DMS114 treated with DMSO at 0.1 percent for 48 hours (cell line): ENCODE results near the gene TMEM131.

Experiments used
- DNase-seq: peaks from one replicate; lab custom pipeline; 2025; ENCODE audit not compliant: unreplicated experiment; lab: John Stamatoyannopoulos, UW

The TMEM131 gene

DNA sequence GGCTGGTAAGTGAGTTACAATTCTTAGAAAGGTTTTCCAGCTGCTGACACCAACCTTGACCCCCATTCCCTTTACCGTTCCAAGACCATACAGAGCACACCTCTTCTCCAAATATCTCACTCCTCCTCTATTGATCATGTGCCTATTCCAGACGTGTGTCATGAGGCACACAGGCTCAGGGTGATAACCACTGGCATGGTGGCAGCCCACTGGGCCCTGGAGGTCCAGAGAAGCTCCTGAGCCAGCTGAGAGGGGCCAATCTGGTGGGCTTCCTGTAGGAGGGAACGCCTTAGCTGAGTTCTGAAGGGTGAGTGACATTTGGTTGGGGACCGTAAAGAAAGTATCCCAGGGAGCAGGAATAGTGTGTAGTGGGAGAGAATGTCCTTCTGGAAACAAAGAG is 254.1 kb downstream of the TMEM131 start:
- no peak for DNase-seq

DNA sequence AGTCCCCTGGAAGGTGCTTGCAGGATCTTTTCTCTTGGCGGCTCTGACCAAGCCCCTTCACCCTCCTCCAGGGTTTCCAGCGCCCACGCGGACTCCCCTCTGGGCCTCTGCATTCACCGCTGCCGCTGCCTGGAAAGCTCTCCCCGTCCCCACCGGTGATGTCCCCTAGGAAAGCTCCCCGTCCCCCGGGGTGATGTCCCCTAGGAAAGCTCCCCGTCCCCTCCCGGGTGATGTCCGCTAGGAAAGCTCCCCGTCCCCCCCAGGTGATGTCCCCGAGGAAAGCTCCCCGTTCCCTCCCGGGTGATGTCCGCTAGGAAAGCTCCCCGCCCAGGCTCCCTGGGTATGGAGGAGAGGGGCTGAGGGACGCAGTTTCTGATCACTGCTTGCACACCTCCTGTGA is 254.5 kb downstream of the TMEM131 start:
- DNase-seq, result no peak

DNA sequence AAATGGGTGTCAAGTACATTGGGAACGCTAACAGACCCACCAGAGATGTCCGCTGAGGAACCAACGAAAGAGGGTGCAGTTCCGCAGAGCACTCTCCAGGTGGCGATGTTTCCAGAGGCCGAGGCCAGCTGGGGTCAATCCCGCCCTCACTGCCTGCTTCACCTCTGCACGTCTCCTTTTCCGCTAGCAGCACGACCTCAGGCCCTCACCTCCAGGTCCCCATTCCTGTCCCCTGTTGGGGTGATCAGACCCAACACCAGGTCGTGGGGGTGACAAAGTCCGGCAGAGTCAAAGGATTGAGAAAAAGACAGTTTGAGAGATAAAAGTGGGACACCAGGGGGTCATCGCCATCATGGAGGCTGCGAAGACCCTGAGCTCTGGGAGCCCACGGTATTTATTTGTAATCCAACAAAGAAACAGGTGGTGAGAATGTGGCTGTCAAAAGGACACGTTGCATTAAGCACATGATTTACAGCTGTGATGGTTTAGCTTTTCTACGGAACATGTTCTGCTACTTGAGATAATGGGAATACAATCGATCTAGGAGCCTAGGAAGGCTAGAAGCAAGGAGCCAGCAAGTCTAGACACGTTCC is 255.1 kb downstream of the TMEM131 start:
- DNase-seq, result no peak

- DNase-seq, result no peak
Observed at GRCh38 chr2:97739893-97740245, 255.9 kb downstream of the TMEM131 start.

DNA sequence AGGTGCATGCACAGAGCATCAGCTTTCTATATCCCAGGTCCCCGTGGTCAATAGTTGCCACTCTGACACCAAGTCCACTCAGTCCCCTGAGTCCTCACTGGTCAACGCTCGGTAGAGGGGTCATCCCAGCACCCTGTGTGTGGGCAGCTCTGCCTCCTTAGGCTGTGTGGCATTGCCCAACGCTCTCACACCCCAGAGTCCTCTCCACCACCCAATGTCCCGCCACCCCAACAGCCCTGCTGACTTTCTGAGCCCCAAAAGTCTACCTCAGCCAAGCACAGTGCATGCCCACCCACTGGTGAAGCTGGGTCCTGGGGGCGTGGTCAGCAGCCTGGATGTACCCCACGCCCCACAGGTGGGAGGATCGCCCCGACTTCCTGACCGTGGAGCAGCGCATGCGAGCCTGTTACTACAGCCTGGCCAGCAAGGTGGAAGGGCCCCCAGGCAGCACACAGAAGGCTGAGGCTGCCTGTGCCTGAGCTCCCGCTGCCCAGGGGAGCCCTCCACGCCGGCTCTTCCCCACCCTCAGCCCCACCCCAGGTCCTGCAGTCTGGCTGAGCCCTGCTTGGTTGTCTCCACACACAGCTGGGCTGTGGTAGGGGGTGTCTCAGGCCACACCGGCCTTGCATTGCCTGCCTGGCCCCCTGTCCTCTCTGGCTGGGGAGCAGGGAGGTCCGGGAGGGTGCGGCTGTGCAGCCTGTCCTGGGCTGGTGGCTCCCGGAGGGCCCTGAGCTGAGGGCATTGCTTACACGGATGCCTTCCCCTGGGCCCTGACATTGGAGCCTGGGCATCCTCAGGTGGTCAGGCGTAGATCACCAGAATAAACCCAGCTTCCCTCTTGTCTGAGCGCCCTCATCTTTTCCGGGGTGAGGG is 256.5 kb downstream of the TMEM131 start:
- DNase-seq, result no peak

GRCh38 chr2:97738179-97739019 is 257.3 kb downstream of the TMEM131 start:
- no peak for DNase-seq

- no peak for DNase-seq
Observed at GRCh38 chr2:97737421-97738178, 258.1 kb downstream of the TMEM131 start.

DNA sequence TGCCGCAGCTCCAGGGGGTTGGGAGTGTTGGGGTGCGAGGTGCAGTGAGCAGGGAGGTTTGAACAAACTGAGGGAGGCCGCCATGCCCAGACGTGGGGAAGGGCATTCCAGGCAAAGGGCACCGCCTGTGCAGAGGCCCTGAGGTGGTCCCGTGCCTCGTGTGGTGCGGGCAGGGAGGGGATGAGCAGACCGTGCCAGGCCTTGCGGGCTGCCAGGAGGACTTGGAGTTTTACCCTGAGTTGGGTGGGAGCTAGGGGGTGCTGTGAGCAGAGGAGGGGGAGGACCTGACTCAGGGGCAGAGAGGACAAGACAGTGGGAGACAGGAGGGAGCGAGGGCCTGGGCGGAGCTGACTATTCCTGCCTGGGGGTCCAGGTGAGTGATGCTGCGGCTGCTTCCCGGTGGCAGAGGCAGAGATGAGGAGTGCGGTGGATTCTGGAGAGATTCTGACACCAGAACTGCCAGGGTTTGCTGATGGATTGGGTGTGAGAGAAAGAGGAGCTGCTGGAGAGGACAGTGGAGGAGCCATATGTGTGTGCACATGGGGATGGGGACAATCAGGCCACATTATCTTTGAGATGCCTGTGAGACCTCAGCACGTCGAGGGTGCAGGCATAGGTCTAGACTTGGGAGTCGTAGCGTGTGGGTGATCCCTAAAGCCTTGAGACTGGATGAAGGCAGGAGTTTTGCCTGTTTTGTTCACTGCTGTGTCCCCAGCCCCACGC is 259.0 kb downstream of the TMEM131 start:
- no peak for DNase-seq

GRCh38 chr2:97736185-97736584 is 259.6 kb downstream of the TMEM131 start:
- no peak for DNase-seq

DNA sequence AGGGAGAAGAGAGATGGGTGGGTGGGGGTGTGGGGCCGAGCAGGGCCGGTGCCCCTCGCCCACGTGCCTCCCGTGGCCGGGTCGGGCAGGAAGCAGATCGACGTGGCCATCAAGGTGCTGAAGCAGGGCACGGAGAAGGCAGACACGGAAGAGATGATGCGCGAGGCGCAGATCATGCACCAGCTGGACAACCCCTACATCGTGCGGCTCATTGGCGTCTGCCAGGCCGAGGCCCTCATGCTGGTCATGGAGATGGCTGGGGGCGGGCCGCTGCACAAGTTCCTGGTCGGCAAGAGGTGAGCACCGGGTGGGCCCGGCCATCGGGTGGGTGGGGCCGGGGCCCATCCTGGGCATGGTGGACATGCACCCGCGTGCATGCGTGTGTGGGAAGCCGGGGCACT is 260.6 kb downstream of the TMEM131 start:
- no peak for DNase-seq

DNA sequence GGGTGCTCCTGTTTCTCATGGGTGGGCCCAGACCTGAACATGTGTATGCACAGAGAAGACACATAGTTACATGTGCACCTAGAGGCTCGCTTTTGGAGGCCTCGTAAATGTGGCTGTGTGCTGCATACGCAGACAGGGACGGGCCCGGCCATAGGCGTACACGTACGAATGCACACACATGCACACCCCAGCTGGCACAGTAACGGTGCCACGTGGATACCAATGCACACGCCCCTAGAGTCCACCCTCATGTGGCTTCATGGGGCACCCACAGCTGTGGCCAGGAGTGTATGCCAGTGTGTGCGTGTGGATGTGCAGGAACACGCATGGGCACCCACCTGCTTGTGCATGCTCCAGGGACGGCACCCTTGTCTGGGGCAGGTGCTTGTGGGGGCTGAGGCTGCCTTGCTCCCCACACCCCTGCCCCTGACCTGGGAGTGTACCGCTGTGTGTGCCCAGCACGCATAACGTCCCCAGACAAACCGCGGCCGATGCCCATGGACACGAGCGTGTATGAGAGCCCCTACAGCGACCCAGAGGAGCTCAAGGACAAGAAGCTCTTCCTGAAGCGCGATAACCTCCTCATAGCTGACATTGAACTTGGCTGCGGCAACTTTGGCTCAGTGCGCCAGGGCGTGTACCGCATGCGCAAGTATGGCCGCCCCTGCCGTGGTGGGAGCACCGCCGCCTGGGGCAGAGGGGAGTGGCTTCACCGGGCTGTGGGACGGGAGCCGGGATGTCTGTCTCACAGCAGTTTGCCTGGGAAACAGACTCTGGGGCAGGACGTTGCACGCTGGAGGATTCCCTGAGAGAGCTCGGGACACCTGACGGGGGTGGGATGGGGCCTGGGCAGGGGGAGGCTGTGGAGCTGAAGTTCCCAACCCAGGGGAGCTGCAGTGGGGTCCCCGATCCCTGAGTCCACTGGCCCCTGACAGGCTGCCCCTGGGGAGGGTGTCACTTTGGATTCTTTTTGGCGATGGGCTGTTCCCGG is 261.4 kb downstream of the TMEM131 start:
- no peak for DNase-seq

GRCh38 chr2:97733341-97734035 is 262.3 kb downstream of the TMEM131 start:
- DNase-seq, result no peak

DNA sequence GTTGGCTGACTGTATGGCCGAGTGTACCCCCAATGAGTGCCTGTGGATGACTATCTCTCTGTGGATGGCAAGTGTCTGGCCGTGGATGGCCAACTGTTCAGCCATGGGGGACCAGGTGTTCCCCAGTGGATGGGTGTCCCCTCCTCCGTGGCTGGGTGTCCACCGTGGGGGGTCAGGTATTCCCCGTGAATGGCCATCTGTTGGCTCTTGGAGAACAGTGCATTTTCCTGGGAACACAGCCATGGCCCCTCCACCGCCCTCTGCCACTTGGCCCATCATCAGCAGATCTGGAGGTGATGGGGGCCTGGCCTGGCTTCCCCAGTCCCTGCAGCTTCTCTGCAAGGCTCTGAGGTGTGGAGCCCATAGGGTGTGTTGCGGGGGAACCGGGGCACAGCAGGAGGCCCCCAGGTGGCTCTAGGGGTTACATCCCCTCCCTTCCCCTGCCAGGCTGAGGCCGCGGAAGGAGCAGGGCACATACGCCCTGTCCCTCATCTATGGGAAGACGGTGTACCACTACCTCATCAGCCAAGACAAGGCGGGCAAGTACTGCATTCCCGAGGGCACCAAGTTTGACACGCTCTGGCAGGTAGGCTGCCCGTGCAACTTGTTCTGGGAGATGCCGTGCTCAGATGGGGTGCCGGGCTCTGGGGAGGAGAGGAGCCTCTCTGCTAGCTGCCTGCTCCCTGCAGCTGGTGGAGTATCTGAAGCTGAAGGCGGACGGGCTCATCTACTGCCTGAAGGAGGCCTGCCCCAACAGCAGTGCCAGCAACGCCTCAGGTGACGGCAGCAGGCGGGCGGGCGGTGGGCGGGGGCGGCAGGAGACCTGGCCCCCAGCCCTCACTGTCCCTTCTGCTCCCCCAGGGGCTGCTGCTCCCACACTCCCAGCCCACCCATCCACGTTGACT is 263.1 kb downstream of the TMEM131 start:
- no peak for DNase-seq

DNA sequence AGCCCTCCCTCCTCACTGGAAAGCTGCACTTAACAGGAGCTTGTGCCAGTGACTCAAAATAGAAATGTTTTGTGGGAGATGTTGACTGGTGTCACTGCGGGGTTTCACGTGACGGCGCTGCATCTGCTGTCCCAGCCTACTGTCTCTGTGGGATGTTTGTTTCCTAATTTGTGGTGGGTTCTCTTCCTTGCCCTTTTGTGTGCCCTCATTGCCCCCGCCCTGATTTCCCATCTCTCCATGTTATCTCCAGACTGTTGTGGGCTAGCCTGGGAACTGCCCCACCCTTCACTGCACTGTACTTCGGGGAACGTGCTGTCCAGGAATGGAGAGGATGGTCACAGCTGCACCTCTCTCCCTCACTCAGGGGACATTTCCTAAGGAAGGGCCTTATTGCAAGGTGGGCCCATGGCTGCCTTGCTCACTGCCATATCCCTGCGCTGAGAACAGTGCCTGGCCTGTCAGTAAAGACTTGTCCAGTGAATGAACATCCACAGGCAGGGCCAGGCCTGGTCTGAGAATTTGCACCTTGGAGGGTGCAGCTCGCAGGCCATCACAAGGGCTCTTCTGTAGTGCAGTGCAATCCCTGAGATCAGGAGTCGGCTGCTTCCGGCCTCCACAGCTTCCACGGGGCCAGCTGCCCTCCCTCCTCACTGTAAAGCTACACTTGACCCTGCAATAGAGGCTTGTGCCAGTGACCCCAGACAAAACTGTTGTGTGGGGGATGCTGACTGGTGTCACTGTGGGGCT is 264.3 kb downstream of the TMEM131 start:
- no peak for DNase-seq

DNA sequence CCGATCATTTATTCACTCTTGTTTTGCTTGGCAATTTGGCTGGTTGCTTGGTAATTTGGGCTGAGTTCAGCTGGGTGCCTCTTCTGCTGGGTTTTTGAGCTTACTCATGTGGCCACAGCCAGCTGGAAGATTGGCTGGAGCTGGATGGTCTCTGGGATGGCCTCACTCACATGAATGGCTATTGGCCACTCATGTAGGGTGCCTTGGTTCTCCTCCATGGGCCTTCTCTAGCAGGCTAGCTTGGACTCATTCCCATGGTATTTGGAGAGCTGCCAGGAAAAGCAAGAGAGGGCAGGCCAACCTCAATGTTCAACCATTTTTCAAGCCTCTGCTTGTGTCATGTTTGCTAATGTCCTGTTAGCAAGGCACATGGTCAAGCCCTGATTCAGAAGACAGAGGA is 265.5 kb downstream of the TMEM131 start:
- no peak for DNase-seq

- DNase-seq, result no peak
Observed at GRCh38 chr2:97728091-97728731, 267.5 kb downstream of the TMEM131 start.
